AG09319 (cell line): Measurements from ENCODE around the gene MAOB.

Experiments
- DNase-seq: peaks from one replicate; pipeline ENCODE4 v3.0.0-alpha.2; 2010; ENCODE audit warnings: low read depth; ENCODE audit errors: extremely low read depth
- TF ChIP-seq, protein P1 (sequence below): IDR thresholded peaks from 2 replicates; pipeline ENCODE4 v1.5.1; 2011; ENCODE audit warnings: low read depth, mild to moderate bottlenecking, inconsistent platforms, low read length, moderate library complexity

Gene MAOB

DNA sequence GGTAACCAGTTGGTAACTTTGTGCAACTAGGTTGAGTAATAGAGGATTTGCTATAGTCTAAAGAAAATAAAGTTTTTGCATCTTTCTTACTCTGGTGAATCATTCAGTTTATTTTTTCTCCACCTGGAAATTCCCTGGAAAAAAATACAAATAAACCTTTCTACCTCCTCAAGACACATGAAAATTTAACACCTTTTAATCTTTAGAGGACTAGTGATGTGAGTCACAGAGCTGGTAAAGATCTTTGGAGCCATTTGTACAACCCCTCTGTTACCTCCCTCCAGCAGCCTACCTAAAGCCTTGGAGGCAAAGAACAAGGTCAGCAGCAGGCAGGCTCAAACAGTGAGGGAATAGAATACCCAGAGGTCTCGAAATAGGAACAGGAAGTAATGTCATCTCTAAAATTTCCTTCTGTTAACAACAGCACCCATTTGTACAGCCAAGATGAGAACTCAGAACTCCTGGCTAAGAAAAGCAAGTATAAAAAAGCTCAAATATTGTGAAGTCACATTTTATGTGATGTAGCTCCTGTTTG is 10.2 kb upstream of the MAOB start:
- DNase-seq: no peak
- TF ChIP-seq, protein P1, sequence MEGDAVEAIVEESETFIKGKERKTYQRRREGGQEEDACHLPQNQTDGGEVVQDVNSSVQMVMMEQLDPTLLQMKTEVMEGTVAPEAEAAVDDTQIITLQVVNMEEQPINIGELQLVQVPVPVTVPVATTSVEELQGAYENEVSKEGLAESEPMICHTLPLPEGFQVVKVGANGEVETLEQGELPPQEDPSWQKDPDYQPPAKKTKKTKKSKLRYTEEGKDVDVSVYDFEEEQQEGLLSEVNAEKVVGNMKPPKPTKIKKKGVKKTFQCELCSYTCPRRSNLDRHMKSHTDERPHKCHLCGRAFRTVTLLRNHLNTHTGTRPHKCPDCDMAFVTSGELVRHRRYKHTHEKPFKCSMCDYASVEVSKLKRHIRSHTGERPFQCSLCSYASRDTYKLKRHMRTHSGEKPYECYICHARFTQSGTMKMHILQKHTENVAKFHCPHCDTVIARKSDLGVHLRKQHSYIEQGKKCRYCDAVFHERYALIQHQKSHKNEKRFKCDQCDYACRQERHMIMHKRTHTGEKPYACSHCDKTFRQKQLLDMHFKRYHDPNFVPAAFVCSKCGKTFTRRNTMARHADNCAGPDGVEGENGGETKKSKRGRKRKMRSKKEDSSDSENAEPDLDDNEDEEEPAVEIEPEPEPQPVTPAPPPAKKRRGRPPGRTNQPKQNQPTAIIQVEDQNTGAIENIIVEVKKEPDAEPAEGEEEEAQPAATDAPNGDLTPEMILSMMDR: no peak

DNA sequence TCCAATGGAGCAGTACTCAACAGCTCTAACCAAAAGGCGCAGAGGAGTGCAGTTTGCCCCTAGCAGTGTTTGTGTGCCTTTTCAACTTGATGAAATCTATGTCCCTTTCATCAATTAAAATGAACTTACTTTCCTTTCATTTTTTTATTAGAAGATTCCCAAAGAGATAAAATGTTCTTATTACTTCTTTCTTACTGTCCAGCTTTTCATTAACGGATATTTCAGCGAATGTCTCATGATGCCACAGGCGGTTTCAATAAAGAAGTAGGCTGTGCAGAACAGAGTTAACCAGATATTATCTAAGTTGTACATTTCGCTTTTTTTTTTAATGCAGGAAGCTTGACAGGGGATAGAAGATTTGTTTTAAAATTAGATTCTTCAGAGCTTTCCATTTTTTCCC is 3.4 kb upstream of the MAOB start:
- TF ChIP-seq, protein P1: no peak
- no peak for DNase-seq

DNA sequence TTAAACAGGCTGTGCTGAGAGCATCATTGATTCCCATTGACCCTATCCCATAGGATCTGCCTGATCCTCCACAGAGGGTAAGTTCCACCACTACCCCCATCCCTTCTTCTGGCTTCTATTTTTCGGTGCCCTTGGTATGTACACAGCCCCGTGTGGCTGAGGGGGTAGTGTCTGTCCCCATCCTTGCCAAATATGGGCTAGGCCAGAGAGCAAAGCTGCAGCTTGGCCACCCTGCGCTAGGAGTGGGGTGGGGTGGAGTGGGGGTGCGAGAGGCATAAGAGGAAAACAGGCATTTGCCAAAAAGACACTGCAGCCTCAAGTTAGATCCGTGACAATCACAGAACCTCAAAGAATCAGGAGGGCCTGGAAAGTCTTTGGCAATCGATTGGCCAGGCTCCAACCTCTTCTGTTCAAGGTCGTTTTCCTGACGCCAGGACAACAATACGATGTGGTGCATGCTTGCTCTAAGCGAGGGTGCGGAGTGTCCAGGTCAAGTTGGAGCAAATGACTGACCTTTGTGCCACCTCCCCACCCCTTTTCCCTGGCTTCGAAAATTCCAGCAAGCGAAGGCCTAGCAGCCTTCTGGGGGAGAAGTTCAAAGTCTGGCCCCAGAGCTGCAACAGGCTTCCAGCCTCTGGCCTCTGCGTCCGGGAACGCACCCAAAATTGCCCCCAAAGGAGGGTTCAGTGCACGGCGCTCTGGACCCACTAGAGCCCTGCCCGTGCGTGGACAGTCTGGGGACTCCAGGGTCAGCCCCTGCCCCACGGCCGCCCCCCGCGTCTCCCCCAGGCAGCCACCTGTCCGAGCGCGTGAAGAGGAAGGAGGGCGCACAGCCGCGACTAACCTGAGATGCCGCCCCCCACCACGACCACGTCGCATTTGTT is 598 bp downstream of the MAOB start:
- no peak for DNase-seq
- TF ChIP-seq, protein P1: no peak

DNA sequence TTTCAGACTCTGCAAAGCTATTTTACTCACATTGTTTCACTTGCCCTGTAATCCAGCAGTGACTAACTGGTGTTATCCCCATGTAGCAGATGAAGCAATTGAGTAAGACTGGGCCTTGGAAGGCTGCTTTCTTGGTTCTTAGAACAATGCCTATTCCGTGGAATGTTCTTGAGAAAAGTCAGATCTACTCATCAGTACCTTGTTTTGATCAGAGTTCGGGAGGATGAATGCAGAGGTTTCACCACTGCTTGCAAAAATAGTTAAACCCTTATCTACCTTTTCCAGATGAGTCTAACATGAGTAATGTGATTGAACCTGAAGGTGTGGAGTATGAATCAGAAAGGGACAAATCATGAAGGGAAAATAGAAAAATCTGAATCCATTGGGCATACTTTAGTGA is 1.8 kb downstream of the MAOB start:
- TF ChIP-seq, protein P1: no peak
- no peak for DNase-seq

DNA sequence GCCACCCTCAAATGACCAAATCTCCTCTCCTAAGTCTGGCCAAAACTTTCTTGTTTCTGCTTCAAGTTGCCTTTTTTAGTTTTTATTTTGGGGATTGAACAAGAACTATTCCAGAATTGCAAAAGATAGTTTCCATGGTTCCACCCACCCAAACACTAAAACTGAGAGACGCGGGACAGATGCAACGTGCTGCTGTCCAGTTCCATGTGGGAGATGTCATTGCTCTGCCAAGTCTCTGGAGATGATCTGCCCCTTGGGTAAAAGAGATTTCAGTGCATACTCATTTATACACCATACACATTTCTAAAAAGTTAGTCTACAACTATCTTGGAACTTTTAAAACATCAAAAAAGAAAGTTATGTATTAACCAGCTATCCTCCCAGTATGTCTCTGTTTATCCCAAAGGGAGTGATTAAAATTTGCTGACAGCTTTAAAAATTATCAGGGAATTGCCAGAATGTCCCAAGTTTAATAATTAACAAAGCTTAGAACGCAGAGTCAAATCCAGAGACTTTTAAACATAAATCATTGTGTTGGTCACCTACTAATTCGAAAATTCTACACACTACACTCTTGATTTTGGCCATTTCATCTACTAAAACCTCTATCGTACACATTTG is 3.2 kb downstream of the MAOB start:
- no peak for DNase-seq
- TF ChIP-seq, protein P1: no peak

DNA sequence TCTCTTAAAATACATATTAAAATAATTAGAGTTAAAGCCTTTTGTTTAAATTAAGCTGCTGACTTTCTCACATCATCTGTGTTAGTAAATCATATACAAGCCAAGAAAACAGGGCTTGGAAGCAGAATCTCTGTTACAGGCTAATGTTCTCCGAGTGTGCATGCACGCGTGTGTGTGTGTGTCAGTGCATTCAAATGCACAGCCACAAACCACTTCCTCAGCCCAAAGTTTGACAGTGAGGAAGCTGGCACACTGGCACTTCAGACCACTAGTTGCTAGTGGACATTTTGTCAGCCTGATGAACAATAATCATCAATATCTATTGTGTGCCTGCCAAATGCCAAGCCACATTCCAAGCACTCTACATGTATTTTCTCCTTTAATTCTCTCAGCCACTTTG is 5.6 kb downstream of the MAOB start:
- DNase-seq: no peak
- TF ChIP-seq, protein P1: no peak
